ENCODE data around the gene NMT2.

The NMT2 gene

DNA sequence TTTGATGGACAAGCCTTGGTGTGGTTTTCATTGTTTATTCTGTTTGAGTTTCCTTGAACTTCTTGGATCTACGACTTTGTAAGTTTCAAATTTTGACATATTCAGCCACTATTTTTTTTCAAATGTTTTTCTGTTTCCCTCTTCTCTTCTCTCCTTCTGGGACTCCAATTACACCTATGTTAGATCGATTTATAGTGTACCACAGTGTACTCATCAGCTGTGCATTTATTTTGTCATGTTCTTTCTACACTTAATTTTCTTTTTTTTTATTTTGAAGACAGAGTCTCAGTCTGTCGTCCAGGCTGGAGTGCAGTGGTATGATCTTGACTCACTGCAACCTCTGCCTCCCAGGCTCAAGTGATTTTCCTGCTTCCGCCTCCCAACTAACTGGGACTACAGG is 108.6 kb downstream of the NMT2 start:
- H3K4me3 ChIP-seq (replicated peaks; ENCODE audit: low read depth, low read length), result no peak overlapping the region
- TF ChIP-seq, protein P1, sequence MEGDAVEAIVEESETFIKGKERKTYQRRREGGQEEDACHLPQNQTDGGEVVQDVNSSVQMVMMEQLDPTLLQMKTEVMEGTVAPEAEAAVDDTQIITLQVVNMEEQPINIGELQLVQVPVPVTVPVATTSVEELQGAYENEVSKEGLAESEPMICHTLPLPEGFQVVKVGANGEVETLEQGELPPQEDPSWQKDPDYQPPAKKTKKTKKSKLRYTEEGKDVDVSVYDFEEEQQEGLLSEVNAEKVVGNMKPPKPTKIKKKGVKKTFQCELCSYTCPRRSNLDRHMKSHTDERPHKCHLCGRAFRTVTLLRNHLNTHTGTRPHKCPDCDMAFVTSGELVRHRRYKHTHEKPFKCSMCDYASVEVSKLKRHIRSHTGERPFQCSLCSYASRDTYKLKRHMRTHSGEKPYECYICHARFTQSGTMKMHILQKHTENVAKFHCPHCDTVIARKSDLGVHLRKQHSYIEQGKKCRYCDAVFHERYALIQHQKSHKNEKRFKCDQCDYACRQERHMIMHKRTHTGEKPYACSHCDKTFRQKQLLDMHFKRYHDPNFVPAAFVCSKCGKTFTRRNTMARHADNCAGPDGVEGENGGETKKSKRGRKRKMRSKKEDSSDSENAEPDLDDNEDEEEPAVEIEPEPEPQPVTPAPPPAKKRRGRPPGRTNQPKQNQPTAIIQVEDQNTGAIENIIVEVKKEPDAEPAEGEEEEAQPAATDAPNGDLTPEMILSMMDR (IDR thresholded peaks at IDR 0.05; ENCODE audit: low read length, missing control alignments), result no peak
- DNase-seq (ENCODE audit: low read depth), result no peak

DNA sequence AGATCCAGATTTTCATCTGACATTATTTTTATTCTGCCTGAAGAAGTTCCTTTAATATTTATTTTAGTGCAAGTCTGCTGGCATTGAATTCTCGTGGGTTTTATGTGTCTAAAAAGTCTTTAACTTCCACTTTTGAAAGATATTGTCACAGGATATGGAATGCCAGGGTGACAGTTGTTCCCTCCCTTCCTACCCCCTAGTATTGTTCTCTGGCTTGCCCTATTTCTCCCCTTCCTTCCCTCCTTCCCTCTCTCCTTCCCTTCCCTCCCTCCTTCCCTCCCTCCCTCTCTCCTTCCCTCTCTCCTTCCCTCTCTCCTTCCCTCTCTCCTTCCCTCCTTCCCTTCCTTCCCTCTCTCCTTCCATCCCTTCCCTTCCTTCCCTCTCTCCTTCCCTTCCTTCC is 109.8 kb downstream of the NMT2 start:
- TF ChIP-seq, protein P1 (IDR thresholded peaks at IDR 0.05; ENCODE audit: low read length, missing control alignments), result no peak
- no peak overlapping the region for H3K4me3 ChIP-seq (replicated peaks; ENCODE audit: low read depth, low read length)
- no peak for DNase-seq (ENCODE audit: low read depth)
